Measurements from ENCODE around the gene INSRR. TPM values are rescaled to one million over a fixed set of nuclear protein-coding genes. Genes with fewer than 3 reads are reported as not detected.

Gene INSRR
- total and polyA plus RNA-seq, 9 donors: 0.02 to 0.15 TPM; not detected in 7

- WGBS, 3 donors: 40 to 43% (median 41%) methylated on average over 6 of the region's 6 CpGs
- Histone ChIP-seq H3K4me3 (no peak overlapping the region), H3K27ac (no peak overlapping the region), H3K36me3 (no peaks in the 10 kb centered on the region), H3K4me1 (ENCODE audit: insufficient read depth) (no peaks in the 10 kb centered on the region), H3K9me3 (no peaks in the 10 kb centered on the region), H3K27me3 (no peaks in the 10 kb centered on the region)
- no peak for TF ChIP-seq CTCF (IDR thresholded peaks at IDR 0.05)
- no peak for TF ChIP-seq POLR2A (IDR thresholded peaks at IDR 0.05)
- TF ChIP-seq EP300 (IDR thresholded peaks at IDR 0.05): no peak
- no peak for DNase-seq
- intact Hi-C loops (cut with DNase I): loop anchor here in 2 of 4 donors (10.0 kb wide), 2 partner anchors 112 to 182 kb away; partner anchors contain the start of gene CRABP2 (in 1 of the 2)
These were observed 27.8 kb upstream of the INSRR start for GRCh38 chr1:156886583-156887281.

- no peaks in the 10 kb centered on the region for H3K36me3 ChIP-seq
- no peak for DNase-seq
- no peak for TF ChIP-seq CTCF (IDR thresholded peaks at IDR 0.05)
- no peak for TF ChIP-seq POLR2A (IDR thresholded peaks at IDR 0.05)
- H3K27me3 ChIP-seq: no peaks in the 10 kb centered on the region
- no peaks in the 10 kb centered on the region for H3K9me3 ChIP-seq
- no peak overlapping the region for H3K4me3 ChIP-seq
- no peak overlapping the region for H3K27ac ChIP-seq
- H3K4me1 ChIP-seq (ENCODE audit: insufficient read depth): no peaks in the 10 kb centered on the region
- WGBS, 3 donors: 52 to 58% (median 58%) methylated on average over 13 of the region's 13 CpGs
- intact Hi-C loops (cut with DNase I): loop anchor here in 2 of 4 donors (10.0 kb wide), 2 partner anchors 111 to 181 kb away; partner anchors contain the start of gene CRABP2 (in 1 of the 2)
These were observed 27.0 kb upstream of the INSRR start for GRCh38 chr1:156885880-156886355.

GRCh38 chr1:156885314-156885713 is 26.4 kb upstream of the INSRR start:
- intact Hi-C loops (cut with DNase I): loop anchor here in 2 of 4 donors (10.0 kb wide), 2 partner anchors 111 to 181 kb away; partner anchors contain the start of gene CRABP2 (in 1 of the 2)
- H3K27ac ChIP-seq: no peak overlapping the region
- 17 to 43% (median 26%) methylated on average over 1 of the region's 1 CpG for WGBS, 3 donors

More at GRCh38 chr1:156885314-156885713, 26.4 kb upstream of the INSRR start:
- no peaks in the 10 kb centered on the region for H3K27me3 ChIP-seq
- DNase-seq: no peak
- no peaks in the 10 kb centered on the region for H3K36me3 ChIP-seq
- no peaks in the 10 kb centered on the region for H3K9me3 ChIP-seq
- no peak overlapping the region for H3K4me3 ChIP-seq
- no peaks in the 10 kb centered on the region for H3K4me1 ChIP-seq (ENCODE audit: insufficient read depth)
- TF ChIP-seq EP300 (IDR thresholded peaks at IDR 0.05) (no peak), POLR2A (IDR thresholded peaks at IDR 0.05) (no peak), CTCF (IDR thresholded peaks at IDR 0.05) (no peak)

Measured in ovary (tissue), 9 donors.